ENCODE results near the gene FAM78A.
"Not testable (repeated sequence)": the region's sequence is repeated elsewhere in the genome, so short reads cannot be mapped to it uniquely, and the experiment has no call there.

Gene FAM78A

GRCh38 chr9:131216806-131217205 lies 59.5 kb downstream of the FAM78A start:
- DNase-seq (ENCODE audit: low read depth in 4 of 4, low spot score in 1 of 4), result no peak

GRCh38 chr9:131214876-131215275 lies 61.4 kb downstream of the FAM78A start:
- no peak for DNase-seq (ENCODE audit: low read depth in 4 of 4, low spot score in 1 of 4)

GRCh38 chr9:131214286-131214856 lies 61.9 kb downstream of the FAM78A start:
- no peak for DNase-seq (ENCODE audit: low read depth in 4 of 4, low spot score in 1 of 4)

- DNase-seq (ENCODE audit: low read depth in 4 of 4, low spot score in 1 of 4), result not testable (repeated sequence)
These were observed 64.4 kb downstream of the FAM78A start for GRCh38 chr9:131211920-131212319.
